Activated T-cell treated with anti-CD3 and anti-CD28 coated beads, Interleukin-2, amount 50 U/mL, for 4 hours (primary cell): ENCODE measurements around the gene NELL1. TPM values are rescaled to one million over a fixed set of nuclear protein-coding genes. Genes with fewer than 3 reads are reported as not detected.

Source experiments
- ATAC-seq, 2 donors: fragments of 200-7000 bp; cut with Tn5 transposase; one replicate each; pipeline ENCODE4 v1.10.0; 2021
- DNase-seq: peaks from one replicate; pipeline ENCODE4 v3.0.0-alpha.2; 2020
- H3K27me3 Mint-ChIP-seq: one replicate; pipeline ENCODE4 v1.8.0; 2021; ENCODE audit warnings: low read depth, mixed read lengths
- H3K36me3 Mint-ChIP-seq: one replicate; pipeline ENCODE4 v1.8.0; 2022; ENCODE audit warnings: mixed read lengths; ENCODE audit not compliant: insufficient read depth
- H3K4me1 Mint-ChIP-seq: one replicate; pipeline ENCODE4 v1.8.0; 2021; ENCODE audit warnings: low read depth, mixed read lengths
- H3K4me3 Mint-ChIP-seq: one replicate; pipeline ENCODE4 v1.8.0; 2021; ENCODE audit warnings: mild to moderate bottlenecking, moderate library complexity, mixed read lengths
- H3K9me3 Mint-ChIP-seq: one replicate; pipeline ENCODE4 v1.8.0; 2021; ENCODE audit warnings: mixed read lengths
- total RNA-seq, 3 donors: library from RNA; stranded (reverse); gene quantifications; one replicate each; pipeline ENCODE4 v1.2.1, GENCODE V29; 2021

NELL1 gene
- total RNA-seq, 3 donors from 2014 or later: not detected

DNA sequence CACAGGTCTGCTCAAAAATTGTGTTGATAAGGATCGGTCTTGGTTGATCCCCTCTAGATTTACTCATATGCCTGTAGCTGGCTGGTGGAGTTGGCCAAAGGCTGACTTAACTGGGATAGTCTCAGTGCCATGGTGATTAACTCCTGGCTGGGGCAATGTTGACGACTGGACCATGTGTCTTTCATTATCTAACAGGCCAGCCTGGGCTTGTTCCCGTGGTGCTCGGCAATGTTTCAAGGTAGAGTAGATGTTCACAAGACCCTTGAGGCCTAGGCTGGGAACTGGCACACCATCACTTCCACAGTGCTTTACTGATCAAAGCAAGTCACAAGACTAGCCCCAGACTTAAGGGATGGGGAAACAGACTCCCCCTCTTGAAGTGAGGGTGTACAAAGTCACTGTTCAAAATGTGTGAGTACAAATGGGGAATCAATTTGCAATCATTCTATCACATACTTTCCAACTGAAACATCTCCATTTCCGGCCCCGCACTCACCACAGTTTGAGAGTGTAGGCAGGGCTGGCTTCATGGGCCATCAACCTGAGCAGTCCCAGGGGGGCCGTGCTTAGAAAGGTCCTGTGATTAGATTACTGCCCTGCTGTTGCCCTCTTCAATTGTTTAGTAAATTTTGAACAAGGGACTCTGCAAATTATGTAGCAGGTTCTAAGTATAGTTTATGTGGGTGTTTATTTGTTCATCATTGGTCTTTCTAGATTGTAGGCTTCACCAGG, 240.8 kb downstream of the NELL1 start:
- H3K27me3 Mint-ChIP-seq: no peaks in the 10 kb centered on the region
- ATAC-seq: no peak
- no peak for DNase-seq
- H3K9me3 Mint-ChIP-seq: peaks cover 6% of the 10 kb centered on the region
- no peak overlapping the region for H3K4me3 Mint-ChIP-seq
- no peaks in the 10 kb centered on the region for H3K36me3 Mint-ChIP-seq
- no peaks in the 10 kb centered on the region for H3K4me1 Mint-ChIP-seq

DNA sequence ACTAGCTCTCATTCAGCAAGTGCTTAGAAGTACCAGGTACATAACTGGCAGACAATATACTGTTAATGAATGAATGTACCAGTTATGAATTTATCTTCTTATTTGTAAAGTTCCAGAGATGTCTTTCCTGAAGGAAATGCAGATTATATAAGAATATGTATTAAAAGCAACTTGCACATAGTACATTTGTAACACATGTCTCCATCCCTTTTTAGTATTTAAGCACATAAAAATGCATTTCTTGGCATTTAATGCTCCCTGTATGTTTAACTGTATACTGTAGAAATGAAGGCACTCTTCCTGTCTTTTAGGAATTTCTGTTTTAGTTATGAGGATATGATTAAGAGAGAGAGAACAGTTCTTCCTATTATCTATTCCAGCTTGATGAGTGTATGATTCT, 241.3 kb downstream of the NELL1 start:
- H3K9me3 Mint-ChIP-seq: peaks cover 2% of the 10 kb centered on the region
- no peak for DNase-seq
- no peaks in the 10 kb centered on the region for H3K4me1 Mint-ChIP-seq
- H3K4me3 Mint-ChIP-seq: no peak overlapping the region
- H3K36me3 Mint-ChIP-seq: no peaks in the 10 kb centered on the region
- ATAC-seq: no peak
- no peaks in the 10 kb centered on the region for H3K27me3 Mint-ChIP-seq

DNA sequence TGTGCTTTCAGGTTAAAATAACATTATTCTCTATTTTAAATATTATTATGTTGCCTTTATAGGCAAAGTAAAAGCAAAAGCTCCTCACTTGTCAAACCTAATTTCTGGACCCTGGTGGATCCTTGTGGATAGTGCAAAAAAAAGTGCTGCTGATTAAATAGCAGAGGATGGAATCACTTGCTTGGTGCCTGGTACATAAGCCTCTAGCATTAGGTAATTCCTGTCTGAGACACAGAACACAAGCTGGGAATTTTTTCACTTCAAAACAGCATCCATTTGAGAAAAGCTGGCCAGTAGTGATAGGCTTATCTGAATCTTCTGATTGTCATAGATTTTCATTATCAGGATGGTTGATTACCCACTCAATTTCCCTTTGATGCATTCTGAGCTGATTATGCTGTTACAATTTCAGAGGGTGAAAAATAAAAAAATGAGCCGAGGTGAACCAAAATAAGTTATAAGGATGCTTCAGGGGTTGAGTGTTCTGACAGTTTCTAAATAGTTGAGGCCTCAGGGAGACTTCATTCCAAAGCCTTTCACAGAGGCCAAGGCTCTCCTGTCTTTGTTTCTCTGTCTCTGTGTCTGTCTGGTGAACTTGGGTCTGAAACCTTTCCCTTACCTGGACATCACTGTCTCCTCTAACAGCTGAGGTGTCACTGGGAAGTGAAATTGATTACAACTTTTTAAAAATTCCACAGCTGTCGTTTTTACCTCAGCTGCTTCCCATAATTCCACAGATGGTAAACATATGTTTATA, 242.9 kb downstream of the NELL1 start:
- H3K4me3 Mint-ChIP-seq: no peak overlapping the region
- no peaks in the 10 kb centered on the region for H3K9me3 Mint-ChIP-seq
- H3K27me3 Mint-ChIP-seq: no peaks in the 10 kb centered on the region
- no peaks in the 10 kb centered on the region for H3K4me1 Mint-ChIP-seq
- no peaks in the 10 kb centered on the region for H3K36me3 Mint-ChIP-seq
- ATAC-seq (no peak), DNase-seq (no peak)

DNA sequence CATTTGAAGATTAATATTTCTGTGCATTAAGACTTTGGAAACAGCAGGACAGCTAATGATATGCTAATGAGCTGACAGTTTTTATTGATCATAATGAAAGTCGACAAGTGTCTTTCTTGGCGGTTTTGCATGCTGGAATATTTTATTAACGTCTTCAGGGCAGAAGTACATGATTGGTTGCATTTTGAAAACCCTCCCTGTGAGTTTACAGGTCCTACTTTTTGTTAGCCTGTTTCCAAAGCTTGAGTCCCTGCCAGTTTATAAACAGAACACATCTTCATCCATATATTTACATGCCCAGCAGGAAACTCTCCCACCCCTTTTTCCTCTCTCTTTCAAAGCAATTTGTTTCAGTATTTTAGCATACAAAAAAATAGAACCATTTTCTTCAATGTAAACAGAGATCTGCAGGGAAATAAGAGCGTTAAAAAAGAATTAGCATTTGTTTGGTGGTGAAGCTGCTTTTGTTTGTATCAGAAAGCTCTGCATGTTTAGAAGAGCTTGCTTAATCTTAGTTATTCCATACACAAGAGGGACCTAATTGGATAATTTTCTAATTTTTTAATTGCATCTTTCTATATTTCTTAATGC, 243.6 kb downstream of the NELL1 start:
- Mint-ChIP-seq H3K9me3 (no peaks in the 10 kb centered on the region), H3K4me3 (no peak overlapping the region), H3K36me3 (no peaks in the 10 kb centered on the region), H3K27me3 (no peaks in the 10 kb centered on the region), H3K4me1 (no peaks in the 10 kb centered on the region)
- no peak for ATAC-seq
- no peak for DNase-seq

DNA sequence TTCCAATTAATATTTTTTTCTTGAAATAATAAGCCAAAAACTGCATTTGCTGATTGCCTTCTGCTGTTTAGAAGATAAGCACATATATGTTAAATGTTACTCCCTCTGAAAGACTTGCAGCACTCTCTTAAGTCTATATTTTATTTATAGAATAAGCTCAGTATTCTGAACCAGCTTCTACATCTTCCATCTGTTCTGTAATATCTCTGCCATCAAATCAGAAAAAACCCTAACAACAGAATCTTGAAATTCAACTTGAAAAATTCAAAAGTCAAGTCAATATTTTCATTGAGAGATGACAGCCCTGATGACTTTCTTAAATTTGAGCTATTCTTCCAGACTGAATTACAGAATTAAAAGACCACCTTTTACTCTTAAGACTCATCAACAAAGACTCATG, 247.9 kb downstream of the NELL1 start:
- H3K4me1 Mint-ChIP-seq: no peaks in the 10 kb centered on the region
- H3K4me3 Mint-ChIP-seq: no peak overlapping the region
- H3K27me3 Mint-ChIP-seq: no peaks in the 10 kb centered on the region
- H3K36me3 Mint-ChIP-seq: no peaks in the 10 kb centered on the region
- ATAC-seq (no peak), DNase-seq (no peak)
- H3K9me3 Mint-ChIP-seq: peaks cover 3% of the 10 kb centered on the region

DNA sequence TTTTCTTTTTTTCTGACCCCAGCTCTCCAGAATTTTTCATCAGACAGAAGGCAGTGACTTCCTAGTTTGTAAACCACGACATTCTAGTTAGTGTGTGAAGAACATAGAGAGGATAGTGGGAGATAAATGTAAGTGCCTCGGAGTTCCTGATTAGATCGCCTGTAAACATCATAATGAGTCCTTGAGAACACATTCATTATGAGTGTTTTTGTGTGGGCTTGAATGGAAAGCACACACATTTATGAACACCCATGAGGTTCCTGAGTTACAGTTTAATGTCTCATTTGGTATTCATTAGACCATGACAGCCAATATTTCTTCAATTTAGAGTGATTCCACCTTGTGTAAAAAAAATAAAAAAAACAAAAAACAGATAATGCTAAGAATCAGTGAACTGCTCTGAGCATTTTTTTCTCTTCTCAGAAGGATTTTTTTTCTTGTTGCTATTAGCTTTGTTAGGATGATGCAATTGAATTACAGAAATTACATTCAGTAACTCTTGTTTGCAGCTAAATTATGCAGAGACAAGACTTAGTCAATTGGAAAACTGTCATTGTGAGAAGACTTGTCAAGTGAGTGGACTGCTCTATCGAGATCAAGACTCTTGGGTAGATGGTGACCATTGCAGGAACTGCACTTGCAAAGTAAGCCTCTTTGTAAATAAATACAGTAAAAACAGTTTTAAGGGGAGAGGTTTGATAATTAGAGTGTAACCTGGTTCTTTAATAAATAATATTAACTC, 257.6 kb downstream of the NELL1 start:
- Mint-ChIP-seq H3K4me1 (no peaks in the 10 kb centered on the region), H3K27me3 (no peaks in the 10 kb centered on the region), H3K36me3 (no peaks in the 10 kb centered on the region), H3K4me3 (no peak overlapping the region), H3K9me3 (peaks cover 2% of the 10 kb centered on the region)
- no peak for DNase-seq
- ATAC-seq: no peak

DNA sequence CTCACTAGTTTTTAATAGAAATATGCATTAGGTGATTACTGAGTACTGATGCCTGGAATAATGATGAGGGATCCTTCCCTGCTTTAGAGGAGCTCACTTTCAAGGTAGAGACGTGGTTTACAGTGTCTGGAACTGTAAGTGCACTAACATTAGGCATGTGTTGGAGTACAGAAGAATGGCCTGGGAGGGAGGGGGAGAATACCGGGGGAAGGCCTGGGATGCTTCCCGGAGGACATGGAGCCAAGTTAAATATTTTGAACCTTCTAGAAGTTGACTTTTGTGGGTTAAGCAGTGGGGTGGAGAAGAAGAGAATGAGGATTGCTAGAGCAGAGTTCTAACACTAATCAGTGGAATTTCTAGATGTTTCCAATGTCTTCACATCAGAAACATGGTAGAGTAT, 261.6 kb downstream of the NELL1 start:
- DNase-seq (no peak), ATAC-seq (no peak)
- no peaks in the 10 kb centered on the region for H3K27me3 Mint-ChIP-seq
- no peaks in the 10 kb centered on the region for H3K4me1 Mint-ChIP-seq
- no peaks in the 10 kb centered on the region for H3K36me3 Mint-ChIP-seq
- H3K9me3 Mint-ChIP-seq: peaks cover 9% of the 10 kb centered on the region
- no peak overlapping the region for H3K4me3 Mint-ChIP-seq

DNA sequence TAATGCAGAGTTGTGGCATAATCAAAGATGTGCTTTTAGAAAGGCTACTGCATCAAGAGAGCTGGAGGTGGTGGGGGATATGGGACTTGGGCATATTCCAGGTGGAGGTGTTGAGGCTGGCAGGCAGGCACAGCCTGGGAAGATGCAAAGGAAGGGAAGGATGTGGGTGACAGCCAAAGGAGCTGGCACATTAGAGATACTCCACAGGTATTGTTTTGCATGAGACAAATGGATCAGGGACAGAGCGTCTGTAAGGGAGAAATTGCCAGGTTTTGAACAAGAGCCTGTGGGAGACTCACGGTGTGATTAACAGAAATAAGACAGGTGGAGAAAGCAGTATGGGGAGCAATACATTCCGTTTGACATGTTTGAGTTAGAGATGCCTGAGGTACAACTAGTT, 263.7 kb downstream of the NELL1 start:
- ATAC-seq (no peak), DNase-seq (no peak)
- Mint-ChIP-seq H3K4me3 (no peak overlapping the region), H3K27me3 (no peaks in the 10 kb centered on the region), H3K9me3 (peaks cover 6% of the 10 kb centered on the region), H3K36me3 (no peaks in the 10 kb centered on the region), H3K4me1 (no peaks in the 10 kb centered on the region)

DNA sequence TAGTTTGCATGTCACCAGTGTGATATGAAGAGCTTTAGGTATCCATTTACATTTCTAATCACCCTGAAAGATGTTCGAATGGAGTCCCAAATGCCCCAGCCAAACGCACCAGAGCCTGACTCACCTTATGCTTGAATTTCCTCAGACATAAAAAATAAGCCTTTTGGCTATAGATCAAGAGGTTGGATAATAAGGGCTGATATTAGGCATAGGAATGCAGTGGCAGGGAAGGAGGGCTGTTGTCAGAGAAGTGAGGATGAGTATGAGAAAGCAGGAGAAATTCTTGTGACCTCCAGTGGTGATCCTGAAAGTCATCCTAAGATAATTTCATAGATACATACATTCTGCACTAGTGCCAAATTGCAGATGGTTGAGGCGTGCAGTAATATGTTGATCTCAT, 264.6 kb downstream of the NELL1 start:
- no peaks in the 10 kb centered on the region for H3K36me3 Mint-ChIP-seq
- H3K4me1 Mint-ChIP-seq: no peaks in the 10 kb centered on the region
- DNase-seq (no peak), ATAC-seq (no peak)
- peaks cover 6% of the 10 kb centered on the region for H3K9me3 Mint-ChIP-seq
- H3K4me3 Mint-ChIP-seq: no peak overlapping the region
- H3K27me3 Mint-ChIP-seq: no peaks in the 10 kb centered on the region

DNA sequence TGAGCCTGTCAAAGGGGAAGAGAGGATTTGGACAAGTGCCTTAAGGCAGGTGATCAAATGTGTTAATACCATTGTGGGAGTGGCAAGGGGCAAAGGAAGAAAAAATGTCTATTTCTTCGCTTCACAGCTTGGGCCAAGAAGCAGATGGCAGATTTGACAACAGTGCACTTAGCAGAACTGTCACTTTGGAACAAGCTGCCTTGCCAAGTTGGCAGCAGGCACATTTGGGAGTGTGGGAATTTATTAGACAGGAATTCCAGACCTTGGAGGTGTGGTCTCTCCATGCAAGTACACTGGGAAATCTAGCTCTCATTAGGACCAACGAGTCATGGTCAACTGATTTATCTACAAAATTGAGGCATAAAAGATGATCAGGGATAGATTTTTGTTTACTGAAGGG, 265.1 kb downstream of the NELL1 start:
- Mint-ChIP-seq H3K4me3 (no peak overlapping the region), H3K27me3 (no peaks in the 10 kb centered on the region), H3K36me3 (no peaks in the 10 kb centered on the region), H3K9me3 (peaks cover 6% of the 10 kb centered on the region), H3K4me1 (no peaks in the 10 kb centered on the region)
- DNase-seq (no peak), ATAC-seq (no peak)

DNA sequence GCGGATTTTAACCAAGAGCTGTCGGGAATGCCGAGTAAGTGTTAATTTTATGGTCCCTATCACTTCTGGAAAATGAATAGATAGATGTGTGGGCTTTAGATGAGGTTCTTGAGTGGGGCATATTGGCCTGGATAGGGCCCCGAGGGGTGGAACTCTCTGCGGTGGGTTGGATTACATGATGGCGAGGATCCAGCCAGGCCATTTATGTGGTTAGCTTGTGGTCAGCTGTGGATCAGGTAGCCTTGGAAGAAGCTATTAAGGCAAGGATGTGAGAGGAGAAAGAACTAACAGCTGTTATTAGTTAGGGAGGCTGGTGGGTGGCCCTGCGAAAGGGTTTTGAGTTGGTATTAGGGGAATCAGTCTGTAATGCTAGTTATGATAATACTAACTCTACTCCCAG, 268.4 kb downstream of the NELL1 start:
- Mint-ChIP-seq H3K36me3 (no peaks in the 10 kb centered on the region), H3K9me3 (peaks cover 4% of the 10 kb centered on the region), H3K4me1 (no peaks in the 10 kb centered on the region), H3K27me3 (no peaks in the 10 kb centered on the region), H3K4me3 (no peak overlapping the region)
- ATAC-seq (no peak), DNase-seq (no peak)

DNA sequence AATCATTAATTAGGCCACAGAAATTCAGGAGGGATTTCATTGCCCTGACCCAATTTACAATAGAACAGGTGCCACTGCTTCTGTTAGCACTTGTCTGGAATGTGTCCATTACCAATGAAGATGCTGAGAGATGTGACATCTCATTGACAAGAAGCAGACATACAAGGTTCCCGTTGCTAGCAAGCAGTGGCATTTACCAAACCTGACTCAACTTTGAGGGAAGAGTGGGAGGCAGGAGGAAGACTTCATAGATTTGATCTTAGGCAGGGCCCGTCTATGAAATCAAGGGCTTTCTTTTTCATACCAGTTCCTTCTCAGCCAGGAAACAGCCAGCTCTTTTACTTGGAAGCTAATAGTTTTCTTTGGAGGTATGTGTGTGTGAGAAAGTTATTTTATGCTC, 280.2 kb downstream of the NELL1 start:
- Mint-ChIP-seq H3K36me3 (no peaks in the 10 kb centered on the region), H3K9me3 (no peaks in the 10 kb centered on the region), H3K4me1 (no peaks in the 10 kb centered on the region), H3K27me3 (no peaks in the 10 kb centered on the region), H3K4me3 (no peak overlapping the region)
- DNase-seq: no peak
- ATAC-seq: no peak

DNA sequence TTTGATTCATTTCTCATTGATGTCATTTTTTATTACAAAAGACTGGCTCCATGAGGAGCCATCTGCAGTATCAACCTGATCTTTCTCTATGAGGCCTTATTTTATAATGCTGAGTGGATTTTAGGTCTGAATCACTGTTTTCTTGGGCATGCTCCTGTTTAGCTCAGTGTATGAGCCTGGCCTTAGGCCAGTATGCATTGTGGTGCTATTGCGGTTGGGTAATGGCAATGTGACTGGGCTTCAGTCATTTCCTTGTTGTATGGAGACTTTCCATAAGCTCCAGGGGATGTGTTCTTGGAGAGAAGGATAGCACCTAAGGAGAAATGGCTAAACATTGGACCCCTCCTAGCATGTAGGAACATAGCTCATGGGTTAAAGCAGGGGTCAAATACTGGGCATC, 293.2 kb downstream of the NELL1 start:
- no peaks in the 10 kb centered on the region for H3K36me3 Mint-ChIP-seq
- H3K27me3 Mint-ChIP-seq: no peaks in the 10 kb centered on the region
- no peak for DNase-seq
- no peak overlapping the region for H3K4me3 Mint-ChIP-seq
- H3K4me1 Mint-ChIP-seq: no peaks in the 10 kb centered on the region
- H3K9me3 Mint-ChIP-seq: no peaks in the 10 kb centered on the region
- no peak for ATAC-seq

DNA sequence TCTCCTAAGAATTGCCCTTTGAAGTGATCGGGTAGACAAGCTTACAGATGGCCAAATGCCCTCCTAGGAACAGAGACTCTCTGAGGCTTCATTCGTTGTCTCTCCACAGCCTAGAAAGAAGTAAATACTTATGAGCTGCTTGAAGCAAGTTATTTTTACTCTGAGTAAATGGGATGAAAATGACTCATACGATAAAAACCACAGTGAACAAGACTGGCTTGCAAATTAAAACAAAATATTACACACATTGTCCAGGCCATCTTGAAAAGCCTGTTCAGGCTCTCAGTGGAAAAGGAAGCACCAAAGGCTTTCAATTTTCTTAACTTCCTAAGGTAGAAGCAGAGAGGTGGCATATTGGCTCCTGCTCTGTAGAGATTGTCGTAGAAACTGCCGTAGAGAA, 294.2 kb downstream of the NELL1 start:
- no peaks in the 10 kb centered on the region for H3K9me3 Mint-ChIP-seq
- no peak overlapping the region for H3K4me3 Mint-ChIP-seq
- no peak for DNase-seq
- H3K4me1 Mint-ChIP-seq: no peaks in the 10 kb centered on the region
- no peak for ATAC-seq
- no peaks in the 10 kb centered on the region for H3K27me3 Mint-ChIP-seq
- H3K36me3 Mint-ChIP-seq: no peaks in the 10 kb centered on the region
